ENCODE data around the gene ACADVL.
A peak's percentile ranks its signal among the peaks of the same experiment; 100 is the strongest.

ACADVL gene

GRCh38 chr17:7217113-7217987 is 2.4 kb upstream of the ACADVL start:
- peak; percentile 74 for DNase-seq (ENCODE audit: low spot score)

- DNase-seq (ENCODE audit: low spot score) = no peak
Observed at GRCh38 chr17:7218166-7218565, 1.6 kb upstream of the ACADVL start.

GRCh38 chr17:7218758-7219157 is 980 bp upstream of the ACADVL start:
- DNase-seq (ENCODE audit: low spot score) = no peak

- no peak for DNase-seq (ENCODE audit: low spot score)
Observed at GRCh38 chr17:7219229-7219811, 418 bp upstream of the ACADVL start.

GRCh38 chr17:7220593-7221277 is 997 bp downstream of the ACADVL start:
- peak; percentile 47 for DNase-seq (ENCODE audit: low spot score)

- DNase-seq (ENCODE audit: low spot score) = no peak
Observed at GRCh38 chr17:7221278-7222092, 1.7 kb downstream of the ACADVL start.

- DNase-seq (ENCODE audit: low spot score) = no peak
Observed at GRCh38 chr17:7222093-7222971, 2.6 kb downstream of the ACADVL start.

- DNase-seq (ENCODE audit: low spot score) = no peak
Observed at GRCh38 chr17:7222972-7223292, 3.2 kb downstream of the ACADVL start.

GRCh38 chr17:7223375-7223774 is 3.6 kb downstream of the ACADVL start:
- DNase-seq (ENCODE audit: low spot score) = no peak

GRCh38 chr17:7224110-7224509 is 4.4 kb downstream of the ACADVL start:
- DNase-seq (ENCODE audit: low spot score) = no peak

GRCh38 chr17:7224661-7225111 is 4.9 kb downstream of the ACADVL start:
- DNase-seq (ENCODE audit: low spot score) = no peak

GRCh38 chr17:7225711-7226331 is 6.1 kb downstream of the ACADVL start:
- DNase-seq (ENCODE audit: low spot score) = no peak

- DNase-seq (ENCODE audit: low spot score) = no peak
Observed at GRCh38 chr17:7226721-7227710, 7.3 kb downstream of the ACADVL start.

- DNase-seq (ENCODE audit: low spot score) = no peak
Observed at GRCh38 chr17:7228920-7229319, 9.2 kb downstream of the ACADVL start.

GRCh38 chr17:7229504-7229903 is 9.8 kb downstream of the ACADVL start:
- no peak for DNase-seq (ENCODE audit: low spot score)

GRCh38 chr17:7232114-7232513 is 12.4 kb downstream of the ACADVL start:
- DNase-seq (ENCODE audit: low spot score) = no peak

GRCh38 chr17:7233701-7234082 is 14.0 kb downstream of the ACADVL start:
- DNase-seq (ENCODE audit: low spot score) = no peak

GRCh38 chr17:7234083-7234951 is 14.6 kb downstream of the ACADVL start, which contains the start of gene DVL2:
TSS of gene DVL2 (minus strand) at chr17:7234517. CDS start at chr17:7234262, 255 bp downstream.
- peak; percentile 96 for DNase-seq (ENCODE audit: low spot score)
